Muscle layer of duodenum (tissue), 2 donors: ENCODE results near the gene RASAL2.

ENCODE experiments used
- H3K27ac ChIP-seq: one replicate; pipeline ENCODE4 v1.7.0; 2013; ENCODE audit warnings: mild to moderate bottlenecking, low read length
- H3K27me3 ChIP-seq: one replicate; pipeline ENCODE4 v1.7.0; 2013; ENCODE audit warnings: low read depth, mild to moderate bottlenecking, control low read depth, low read length
- H3K36me3 ChIP-seq, 2 donors: one replicate each; pipeline ENCODE4 v1.7.0; 2013; ENCODE audit warnings: low read length in 2 of 2, control low read depth in 1 of 2, mild to moderate bottlenecking in 1 of 2; ENCODE audit not compliant: insufficient read depth in 2 of 2, control insufficient read depth in 1 of 2
- H3K4me1 ChIP-seq, 2 donors: one replicate each; pipeline ENCODE4 v1.7.0; 2013; ENCODE audit warnings: low read length in 2 of 2, mild to moderate bottlenecking in 2 of 2, control low read depth in 1 of 2, moderate library complexity in 1 of 2; ENCODE audit not compliant: insufficient read depth in 2 of 2, control insufficient read depth in 1 of 2
- H3K4me3 ChIP-seq, 2 donors: one replicate each; pipeline ENCODE4 v1.7.0; 2013; ENCODE audit warnings: low read length in 2 of 2, low read depth in 1 of 2, mild to moderate bottlenecking in 1 of 2
- H3K9me3 ChIP-seq, 2 donors: one replicate each; pipeline ENCODE4 v1.7.0; 2013; ENCODE audit warnings: low read length in 2 of 2, control low read depth in 1 of 2, mild to moderate bottlenecking in 1 of 2; ENCODE audit not compliant: control insufficient read depth in 1 of 2
- donor health status: healthy.

The RASAL2 gene

DNA sequence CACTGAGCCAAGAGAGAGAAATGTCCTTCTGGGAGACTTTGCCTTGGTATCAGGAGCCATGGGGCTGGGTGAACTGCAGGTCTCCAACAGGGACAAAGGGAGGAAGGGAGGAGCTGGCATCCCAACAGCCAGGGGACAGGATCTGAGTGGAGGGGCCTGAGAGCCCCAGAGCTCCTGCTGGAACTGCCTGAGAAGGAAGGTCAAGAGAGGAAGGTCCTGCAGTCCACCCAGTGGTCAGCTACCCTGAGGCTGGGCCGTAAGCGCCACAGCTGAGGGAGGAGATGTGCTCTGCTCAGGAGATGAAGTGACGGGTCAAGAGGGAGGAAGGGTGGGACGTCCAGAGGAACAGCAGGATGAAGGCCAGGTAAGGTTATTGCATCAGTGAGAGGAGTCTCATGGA, 410.4 kb downstream of the RASAL2 start:
- Histone ChIP-seq H3K36me3 (no peaks in the 10 kb centered on the region), H3K27ac (no peak overlapping the region), H3K4me1 (no peaks in the 10 kb centered on the region), H3K27me3 (no peaks in the 10 kb centered on the region), H3K4me3 (no peak overlapping the region), H3K9me3 (no peaks in the 10 kb centered on the region)

DNA sequence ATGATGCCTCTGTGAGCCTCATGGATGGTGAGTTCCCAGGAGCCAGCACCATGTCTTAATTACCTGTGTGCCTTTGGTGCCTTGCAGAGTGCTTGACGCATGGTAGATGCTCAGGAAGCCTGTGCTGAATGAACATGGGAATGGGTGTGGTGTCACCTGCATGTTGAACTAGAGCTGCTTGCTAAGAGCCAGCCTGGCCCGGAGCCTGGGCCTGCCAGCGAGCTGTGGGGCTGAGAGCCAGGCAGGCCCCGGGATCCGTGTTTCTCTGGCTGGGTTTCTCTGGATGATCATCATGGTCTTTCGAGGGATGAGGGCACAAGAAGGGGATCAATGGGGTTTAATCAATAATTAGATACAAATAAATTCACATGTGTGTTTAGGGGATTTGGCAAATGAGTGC, 412.3 kb downstream of the RASAL2 start:
- H3K4me1 ChIP-seq = no peaks in the 10 kb centered on the region
- H3K27ac ChIP-seq = no peak overlapping the region
- H3K4me3 ChIP-seq = no peak overlapping the region
- no peaks in the 10 kb centered on the region for H3K36me3 ChIP-seq
- H3K9me3 ChIP-seq = no peaks in the 10 kb centered on the region
- H3K27me3 ChIP-seq = no peaks in the 10 kb centered on the region

GRCh38 chr1:178506669-178507068, 412.8 kb downstream of the RASAL2 start:
- Histone ChIP-seq H3K4me1 (no peaks in the 10 kb centered on the region), H3K27ac (no peak overlapping the region), H3K9me3 (no peaks in the 10 kb centered on the region), H3K36me3 (no peaks in the 10 kb centered on the region), H3K4me3 (no peak overlapping the region), H3K27me3 (no peaks in the 10 kb centered on the region)

DNA sequence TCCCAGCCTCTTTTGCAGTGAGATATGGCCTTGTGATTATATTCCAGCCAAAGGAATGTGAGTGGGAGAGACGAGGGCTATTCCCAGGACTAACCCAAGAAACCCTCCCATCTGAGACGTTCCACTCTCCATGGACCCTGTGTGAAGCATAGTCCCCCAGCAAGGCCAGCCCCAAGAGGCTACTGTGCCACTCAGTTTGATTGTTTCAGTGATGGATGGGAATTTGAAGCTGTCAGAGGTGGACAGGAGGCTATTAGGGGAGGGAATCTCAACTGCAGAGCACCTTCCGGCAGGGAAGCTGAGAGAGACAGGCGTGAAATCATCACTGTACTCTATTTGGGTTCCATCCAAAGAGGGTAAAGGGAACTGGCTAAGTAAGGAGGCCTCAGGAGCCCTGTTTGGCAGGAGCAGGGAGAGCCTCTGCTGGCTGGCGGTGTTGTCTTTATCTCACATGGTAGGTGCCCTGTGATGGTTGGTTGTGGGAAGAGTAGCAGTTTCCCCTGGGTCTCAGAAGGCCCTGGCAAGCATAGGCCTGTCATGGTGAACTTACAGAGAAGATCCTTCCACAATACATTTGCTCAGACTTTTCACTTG, 415.6 kb downstream of the RASAL2 start:
- H3K9me3 ChIP-seq = no peaks in the 10 kb centered on the region
- H3K27ac ChIP-seq = no peak overlapping the region

GRCh38 chr1:178510155-178510554, 416.3 kb downstream of the RASAL2 start:
- Histone ChIP-seq H3K4me1 (no peaks in the 10 kb centered on the region), H3K4me3 (no peak overlapping the region), H3K27me3 (no peaks in the 10 kb centered on the region), H3K36me3 (no peaks in the 10 kb centered on the region), H3K9me3 (no peaks in the 10 kb centered on the region), H3K27ac (no peak overlapping the region)

More for the DNA sequence above, 415.6 kb downstream of the RASAL2 start:
- Histone ChIP-seq H3K4me3 (no peak overlapping the region), H3K4me1 (no peaks in the 10 kb centered on the region), H3K36me3 (no peaks in the 10 kb centered on the region), H3K27me3 (no peaks in the 10 kb centered on the region)

GRCh38 chr1:178512566-178513277, 418.8 kb downstream of the RASAL2 start, which contains the start of gene TEX35:
Gene TEX35 (plus strand): TSS chr1:178513109. CDS start chr1:178513189, 80 bp downstream.
- Histone ChIP-seq H3K4me1 (no peaks in the 10 kb centered on the region), H3K27ac (no peak within 1 kb of the TSS), H3K27me3 (no peaks in the 10 kb centered on the region), H3K9me3 (no peaks in the 10 kb centered on the region), H3K4me3 (no peak within 1 kb of the TSS), H3K36me3 (no peaks in the 10 kb centered on the region)

DNA sequence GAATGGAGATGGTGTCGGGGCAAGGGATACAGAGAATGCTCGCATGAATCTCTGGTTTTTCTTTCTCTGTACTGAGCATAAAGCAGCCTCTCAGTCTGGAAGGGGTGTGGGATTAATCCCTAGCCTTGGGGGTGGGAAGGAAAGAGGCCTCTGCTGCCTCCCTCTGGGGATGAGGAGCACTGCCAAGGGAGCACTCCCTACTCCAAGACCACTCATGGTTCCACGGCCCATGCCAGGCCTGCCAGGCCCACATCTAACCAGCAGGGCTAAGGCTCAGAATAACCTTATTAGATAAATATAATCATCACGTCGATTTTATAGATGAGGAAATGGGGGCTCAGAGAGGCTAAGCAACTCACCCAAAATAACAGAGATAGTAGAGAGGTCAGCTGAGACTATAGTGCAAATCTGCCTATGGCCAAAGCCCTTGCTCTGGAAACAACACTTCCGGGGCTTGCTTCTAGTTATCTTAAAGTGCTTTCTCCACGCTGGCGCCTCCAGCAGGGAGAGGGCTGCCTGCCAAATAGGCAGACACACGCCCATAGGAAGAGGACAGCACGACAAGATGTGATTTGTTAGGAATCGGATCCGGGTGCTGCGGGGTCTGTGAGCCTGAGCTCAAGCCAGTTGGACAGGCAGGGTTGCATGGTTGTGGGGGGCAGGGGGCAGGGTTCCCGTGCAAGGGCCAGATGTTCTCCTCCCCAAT, 419.5 kb downstream of the RASAL2 start:
- no peaks in the 10 kb centered on the region for H3K27me3 ChIP-seq
- H3K4me3 ChIP-seq = no peak overlapping the region
- H3K4me1 ChIP-seq = no peaks in the 10 kb centered on the region
- no peak overlapping the region for H3K27ac ChIP-seq
- H3K9me3 ChIP-seq = no peaks in the 10 kb centered on the region
- no peaks in the 10 kb centered on the region for H3K36me3 ChIP-seq

- no peak overlapping the region for H3K27ac ChIP-seq
- H3K4me3 ChIP-seq = no peak overlapping the region
- H3K27me3 ChIP-seq = no peaks in the 10 kb centered on the region
- no peaks in the 10 kb centered on the region for H3K4me1 ChIP-seq
- no peaks in the 10 kb centered on the region for H3K9me3 ChIP-seq
- no peaks in the 10 kb centered on the region for H3K36me3 ChIP-seq
Observed at GRCh38 chr1:178516110-178516509, 422.2 kb downstream of the RASAL2 start.

GRCh38 chr1:178518894-178519293, 425.0 kb downstream of the RASAL2 start:
- no peaks in the 10 kb centered on the region for H3K9me3 ChIP-seq
- H3K4me1 ChIP-seq = no peaks in the 10 kb centered on the region
- H3K4me3 ChIP-seq = no peak overlapping the region
- H3K27me3 ChIP-seq = no peaks in the 10 kb centered on the region
- H3K36me3 ChIP-seq = no peaks in the 10 kb centered on the region
- H3K27ac ChIP-seq = no peak overlapping the region

- H3K36me3 ChIP-seq = no peaks in the 10 kb centered on the region
Observed at GRCh38 chr1:178520803-178521202, 426.9 kb downstream of the RASAL2 start.

DNA sequence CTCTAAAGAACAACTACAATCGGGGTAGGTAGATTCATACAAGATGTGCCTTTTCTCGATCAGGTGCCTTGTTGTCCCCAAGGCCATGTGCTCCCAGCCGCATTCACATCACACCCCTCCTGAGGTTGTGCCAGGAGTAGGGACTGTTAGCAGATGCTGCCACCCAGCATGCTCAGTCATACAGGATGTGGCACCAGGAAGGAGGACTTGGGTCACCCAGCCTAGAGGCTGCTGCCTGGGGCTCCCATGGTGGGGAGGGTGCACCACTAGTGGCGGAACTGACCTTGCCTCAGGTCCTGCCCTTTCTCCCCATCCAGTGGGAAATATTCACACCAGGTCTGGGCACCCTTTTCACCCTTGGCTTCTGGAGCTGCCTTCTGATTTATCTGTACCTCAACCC, 427.3 kb downstream of the RASAL2 start:
- no peak overlapping the region for H3K4me3 ChIP-seq
- no peaks in the 10 kb centered on the region for H3K4me1 ChIP-seq
- H3K27ac ChIP-seq = no peak overlapping the region
- H3K9me3 ChIP-seq = no peaks in the 10 kb centered on the region
- no peaks in the 10 kb centered on the region for H3K36me3 ChIP-seq
- H3K27me3 ChIP-seq = no peaks in the 10 kb centered on the region

More at GRCh38 chr1:178520803-178521202, 426.9 kb downstream of the RASAL2 start:
- no peaks in the 10 kb centered on the region for H3K27me3 ChIP-seq
- H3K27ac ChIP-seq = no peak overlapping the region
- H3K9me3 ChIP-seq = no peaks in the 10 kb centered on the region
- H3K4me1 ChIP-seq = no peaks in the 10 kb centered on the region
- no peak overlapping the region for H3K4me3 ChIP-seq
